ENCODE measurements around the gene UCP3.

GRCh38 chr11:74024261-74025029 is 15.6 kb upstream of the UCP3 start:
- TF ChIP-seq CTCF (IDR thresholded peaks at IDR 0.05) (no peak), EP300 (IDR thresholded peaks at IDR 0.05) (no peak), POLR2A (IDR thresholded peaks at IDR 0.05) (no peak), POLR2AphosphoS5 (IDR thresholded peaks at IDR 0.05) (no peak)
